Tibial nerve (tissue), 4 donors: ENCODE data around the gene PSTPIP2.

Source experiments
- EP300 ChIP-seq, 2 donors: sonication (generic); formaldehyde crosslinking; IDR thresholded peaks; one replicate each; pipeline ENCODE4 v1.6.1; 2017; ENCODE audit warnings: antibody characterized with exemption in 2 of 2, mild to moderate bottlenecking in 1 of 2
- POLR2A ChIP-seq, 2 donors: fragments of 450-650 bp; IDR thresholded peaks; one replicate each; pipeline ENCODE4 v1.6.1; 2017; ENCODE audit warnings: antibody characterized with exemption in 2 of 2, mild to moderate bottlenecking in 2 of 2, moderate library complexity in 2 of 2
- TF ChIP-seq, protein P1 (sequence below), 5 experiments: fragments of 200-600 bp in 3 of 5; fragments of 450-650 bp in 2 of 5; sonication (generic) in 3 of 5; IDR thresholded peaks; one replicate each; pipeline ENCODE4 v1.5.1; 2016 to 2019; ENCODE audit warnings: antibody characterized with exemption in 5 of 5, mild to moderate bottlenecking in 3 of 5, moderate library complexity in 2 of 5

DNA sequence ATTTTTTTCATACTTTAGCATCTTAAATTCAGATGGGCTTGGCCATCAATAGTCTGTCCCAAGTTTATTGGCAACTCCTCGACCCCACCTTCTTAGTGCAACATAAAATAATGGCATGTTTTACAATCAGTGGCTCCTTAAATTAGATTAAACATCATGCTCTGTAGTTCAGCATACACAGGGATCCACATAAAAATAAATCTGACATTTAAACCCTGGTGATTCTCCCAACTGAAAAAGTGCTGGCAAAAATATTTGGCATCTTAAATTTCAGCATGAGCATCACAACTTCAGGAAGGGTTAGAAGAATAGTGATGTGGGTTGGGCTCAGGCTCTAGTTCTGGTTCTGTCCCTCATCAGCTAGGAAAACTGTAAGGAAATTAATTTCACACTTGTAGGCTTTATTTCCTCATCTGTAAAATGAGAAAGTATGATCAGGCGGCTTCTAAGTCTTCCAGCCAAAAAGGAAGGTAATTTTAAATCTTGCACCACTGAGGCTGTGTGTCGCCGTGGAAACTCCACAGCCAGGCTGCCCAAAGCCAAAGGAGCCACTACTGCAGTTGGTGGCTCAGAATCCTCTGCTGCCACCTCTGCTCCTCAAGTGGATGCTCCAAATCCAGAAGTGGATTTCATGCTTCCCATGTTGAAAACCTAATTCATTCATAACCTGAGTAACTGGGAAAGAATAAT is 87.4 kb downstream of the PSTPIP2 start:
- TF ChIP-seq, protein P1, sequence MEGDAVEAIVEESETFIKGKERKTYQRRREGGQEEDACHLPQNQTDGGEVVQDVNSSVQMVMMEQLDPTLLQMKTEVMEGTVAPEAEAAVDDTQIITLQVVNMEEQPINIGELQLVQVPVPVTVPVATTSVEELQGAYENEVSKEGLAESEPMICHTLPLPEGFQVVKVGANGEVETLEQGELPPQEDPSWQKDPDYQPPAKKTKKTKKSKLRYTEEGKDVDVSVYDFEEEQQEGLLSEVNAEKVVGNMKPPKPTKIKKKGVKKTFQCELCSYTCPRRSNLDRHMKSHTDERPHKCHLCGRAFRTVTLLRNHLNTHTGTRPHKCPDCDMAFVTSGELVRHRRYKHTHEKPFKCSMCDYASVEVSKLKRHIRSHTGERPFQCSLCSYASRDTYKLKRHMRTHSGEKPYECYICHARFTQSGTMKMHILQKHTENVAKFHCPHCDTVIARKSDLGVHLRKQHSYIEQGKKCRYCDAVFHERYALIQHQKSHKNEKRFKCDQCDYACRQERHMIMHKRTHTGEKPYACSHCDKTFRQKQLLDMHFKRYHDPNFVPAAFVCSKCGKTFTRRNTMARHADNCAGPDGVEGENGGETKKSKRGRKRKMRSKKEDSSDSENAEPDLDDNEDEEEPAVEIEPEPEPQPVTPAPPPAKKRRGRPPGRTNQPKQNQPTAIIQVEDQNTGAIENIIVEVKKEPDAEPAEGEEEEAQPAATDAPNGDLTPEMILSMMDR (IDR thresholded peaks at IDR 0.05): no peak
- TF ChIP-seq POLR2A (IDR thresholded peaks at IDR 0.05) (no peak), EP300 (IDR thresholded peaks at IDR 0.05) (no peak)
